GM19193 (cell line): ENCODE measurements around the gene TMEM135.

Experiments used
- POLR2A ChIP-seq: IDR thresholded peaks from 4 replicates; pipeline ENCODE4 v1.6.1; 2011; ENCODE audit not compliant: insufficient read depth, insufficient read length; ENCODE audit errors: extremely low read depth

TMEM135 gene

GRCh38 chr11:87057749-87058148, 20.0 kb downstream of the TMEM135 start:
- no peak for TF ChIP-seq POLR2A

GRCh38 chr11:87059596-87060390, 22.1 kb downstream of the TMEM135 start:
- no peak for TF ChIP-seq POLR2A

- no peak for TF ChIP-seq POLR2A
Measured at GRCh38 chr11:87061766-87062165, 24.0 kb downstream of the TMEM135 start.

GRCh38 chr11:87063982-87064381, 26.2 kb downstream of the TMEM135 start:
- TF ChIP-seq POLR2A = no peak

- no peak for TF ChIP-seq POLR2A
Measured at GRCh38 chr11:87072787-87073186, 35.1 kb downstream of the TMEM135 start.

- no peak for TF ChIP-seq POLR2A
Measured at GRCh38 chr11:87076260-87076783, 38.6 kb downstream of the TMEM135 start.

- no peak for TF ChIP-seq POLR2A
Measured at GRCh38 chr11:87076874-87077429, 39.2 kb downstream of the TMEM135 start.

- no peak for TF ChIP-seq POLR2A
Measured at GRCh38 chr11:87081358-87081757, 43.6 kb downstream of the TMEM135 start.

- no peak for TF ChIP-seq POLR2A
Measured at GRCh38 chr11:87082590-87082989, 44.9 kb downstream of the TMEM135 start.

GRCh38 chr11:87083029-87083428, 45.3 kb downstream of the TMEM135 start:
- TF ChIP-seq POLR2A = no peak

- TF ChIP-seq POLR2A = no peak
Measured at GRCh38 chr11:87092159-87092558, 54.4 kb downstream of the TMEM135 start.

- no peak for TF ChIP-seq POLR2A
Measured at GRCh38 chr11:87092567-87092966, 54.8 kb downstream of the TMEM135 start.

GRCh38 chr11:87097582-87097981, 59.8 kb downstream of the TMEM135 start:
- no peak for TF ChIP-seq POLR2A

GRCh38 chr11:87101956-87102580, 64.3 kb downstream of the TMEM135 start:
- no peak for TF ChIP-seq POLR2A

- TF ChIP-seq POLR2A = no peak
Measured at GRCh38 chr11:87110443-87111131, 72.9 kb downstream of the TMEM135 start.
